NCI-H446 (cell line): Measurements from ENCODE around the gene NPM1.
"Not testable (repeated sequence)": the region's sequence is repeated elsewhere in the genome, so short reads cannot be mapped to it uniquely, and the experiment has no call there.

Experiments used
- DNase-seq, 2 experiments: peaks; one replicate each; lab custom pipeline; 2025; lab: John Stamatoyannopoulos, UW

Gene NPM1

GRCh38 chr5:171413153-171413910 is 25.7 kb downstream of the NPM1 start:
- no peak for DNase-seq

- not testable (repeated sequence) for DNase-seq
Observed at GRCh38 chr5:171413993-171414392, 26.3 kb downstream of the NPM1 start.

GRCh38 chr5:171415115-171415730 is 27.6 kb downstream of the NPM1 start:
- no peak for DNase-seq

GRCh38 chr5:171416160-171417049 is 28.8 kb downstream of the NPM1 start:
- no peak for DNase-seq

GRCh38 chr5:171418316-171418981 is 30.8 kb downstream of the NPM1 start:
- peak in 1 of 2 experiments; percentile 57 for DNase-seq

- peak in 1 of 2 experiments; percentile 33 for DNase-seq
Observed at GRCh38 chr5:171418982-171419687, 31.5 kb downstream of the NPM1 start, which contains the start of gene FGF18. Gene FGF18 (plus strand): TSS chr5:171419647. CDS start chr5:171420200, 553 bp downstream.

GRCh38 chr5:171419688-171420430 is 32.2 kb downstream of the NPM1 start:
- peak in 1 of 2 experiments; percentile 24 for DNase-seq

- DNase-seq, result peak; percentile 85 to 90
Observed at GRCh38 chr5:171420431-171421241, 33.0 kb downstream of the NPM1 start.

- DNase-seq, result no peak
Observed at GRCh38 chr5:171421331-171422262, 33.9 kb downstream of the NPM1 start.

GRCh38 chr5:171422495-171422894 is 34.8 kb downstream of the NPM1 start:
- DNase-seq, result no peak

- no peak for DNase-seq
Observed at GRCh38 chr5:171422902-171423663, 35.4 kb downstream of the NPM1 start.

GRCh38 chr5:171424726-171425125 is 37.1 kb downstream of the NPM1 start:
- no peak for DNase-seq

GRCh38 chr5:171425596-171426244 is 38.1 kb downstream of the NPM1 start:
- no peak for DNase-seq

- no peak for DNase-seq
Observed at GRCh38 chr5:171426266-171426665, 38.6 kb downstream of the NPM1 start.

- DNase-seq, result no peak
Observed at GRCh38 chr5:171426680-171427079, 39.0 kb downstream of the NPM1 start.

GRCh38 chr5:171427318-171428167 is 39.9 kb downstream of the NPM1 start:
- DNase-seq, result no peak
